SK-N-MC (cell line): Measurements from ENCODE around the gene TMPRSS4.

Source experiments
- EZH2 ChIP-seq: fragments of 200-600 bp; sonication (generic); IDR thresholded peaks from one replicate; pipeline ENCODE4 v1.6.1; 2017; ENCODE audit warnings: antibody characterized with exemption
- FOXP2 ChIP-seq: optimal IDR thresholded peaks from 2 replicates; pipeline ENCODE3; 2011; ENCODE audit warnings: mild to moderate bottlenecking, moderate library complexity; ENCODE audit not compliant: insufficient read depth; ENCODE audit errors: extremely low read length, control extremely low read depth
- POLR2AphosphoS5 ChIP-seq: IDR thresholded peaks from 2 replicates; pipeline ENCODE4 v1.6.1; 2012; ENCODE audit warnings: mild to moderate bottlenecking, low read depth, low read length, borderline replicate concordance

- TF ChIP-seq POLR2AphosphoS5 (no peak), EZH2 (no peak), FOXP2 (no peak)
Observed at GRCh38 chr11:118139578-118139977, 62.7 kb downstream of the TMPRSS4 start.
